Stimulated activated CD4-positive, alpha-beta T cell treated with anti-CD3 and anti-CD28 coated beads, TNF-alpha, amount 100 ng/mL, for 24 hours (primary cell): Measurements from ENCODE around the gene ACSM6.
"Not testable (repeated sequence)": the region's sequence is repeated elsewhere in the genome, so short reads cannot be mapped to it uniquely, and the experiment has no call there.

ENCODE experiments used
- DNase-seq, 3 experiments: peaks; one replicate each; pipeline ENCODE4 v3.0.0-alpha.2; 2020; ENCODE audit warnings: low read depth in 3 of 3

The ACSM6 gene

GRCh38 chr10:95217476-95217875 lies 23.4 kb downstream of the ACSM6 start:
- no peak for DNase-seq

GRCh38 chr10:95220539-95220938 lies 26.5 kb downstream of the ACSM6 start:
- DNase-seq, result no peak

GRCh38 chr10:95221124-95221523 lies 27.1 kb downstream of the ACSM6 start:
- DNase-seq, result no peak

GRCh38 chr10:95225136-95225535 lies 31.1 kb downstream of the ACSM6 start:
- DNase-seq, result no peak

- DNase-seq, result not testable (repeated sequence)
Observed at GRCh38 chr10:95228934-95229723, 35.1 kb downstream of the ACSM6 start.

- no peak for DNase-seq
Observed at GRCh38 chr10:95229724-95230627, 35.9 kb downstream of the ACSM6 start.

GRCh38 chr10:95230677-95231586 lies 36.9 kb downstream of the ACSM6 start:
- peak in 2 of 3 experiments; percentile 20 to 39 for DNase-seq

GRCh38 chr10:95233377-95234034 lies 39.5 kb downstream of the ACSM6 start:
- DNase-seq, result no peak

GRCh38 chr10:95234951-95235350 lies 40.9 kb downstream of the ACSM6 start:
- no peak for DNase-seq

- DNase-seq, result no peak
Observed at GRCh38 chr10:95235676-95236067, 41.6 kb downstream of the ACSM6 start.

- DNase-seq, result peak in 1 of 3 experiments; percentile 13
Observed at GRCh38 chr10:95236068-95236903, 42.2 kb downstream of the ACSM6 start.

GRCh38 chr10:95237376-95238170 lies 43.5 kb downstream of the ACSM6 start:
- DNase-seq, result no peak

GRCh38 chr10:95240096-95240495 lies 46.1 kb downstream of the ACSM6 start:
- not testable (repeated sequence) for DNase-seq

- no peak for DNase-seq
Observed at GRCh38 chr10:95240811-95241210, 46.8 kb downstream of the ACSM6 start.

- no peak for DNase-seq
Observed at GRCh38 chr10:95241533-95241932, 47.5 kb downstream of the ACSM6 start.

- DNase-seq, result peak in 1 of 3 experiments; percentile 18
Observed at GRCh38 chr10:95242581-95243317, 48.7 kb downstream of the ACSM6 start.

GRCh38 chr10:95243318-95243617 lies 49.2 kb downstream of the ACSM6 start:
- DNase-seq, result no peak

GRCh38 chr10:95244152-95244551 lies 50.1 kb downstream of the ACSM6 start:
- DNase-seq, result no peak
